ENCODE data around the gene THSD4. TPM values are rescaled to one million over a fixed set of nuclear protein-coding genes. Genes with fewer than 3 reads are reported as not detected.

The THSD4 gene
- total RNA-seq, 4 donors from 2014 or later: 10.7 to 59.5 (median 49.0) TPM

GRCh38 chr15:71607383-71607782 lies 492.1 kb downstream of the THSD4 start:
- no peak overlapping the region for H3K4me3 ChIP-seq
- H3K27me3 ChIP-seq: no peaks in the 10 kb centered on the region
- H3K4me1 ChIP-seq: no peaks in the 10 kb centered on the region
- H3K27ac ChIP-seq: no peak overlapping the region
- H3K9me3 ChIP-seq: no peaks in the 10 kb centered on the region
- TF ChIP-seq CTCF (IDR thresholded peaks at IDR 0.05) (no peak), POLR2A (IDR thresholded peaks at IDR 0.05) (no peak)
- H3K36me3 ChIP-seq: no peaks in the 10 kb centered on the region
- DNase-seq: no peak

- Histone ChIP-seq H3K27me3 (no peaks in the 10 kb centered on the region), H3K27ac (no peak overlapping the region), H3K4me1 (no peaks in the 10 kb centered on the region), H3K9me3 (no peaks in the 10 kb centered on the region), H3K4me3 (no peak overlapping the region), H3K36me3 (no peaks in the 10 kb centered on the region)
- no peak for DNase-seq
- TF ChIP-seq POLR2A (IDR thresholded peaks at IDR 0.05) (no peak), CTCF (IDR thresholded peaks at IDR 0.05) (no peak)
Observed at GRCh38 chr15:71610728-71611552, 495.7 kb downstream of the THSD4 start.

GRCh38 chr15:71611553-71612396 lies 496.5 kb downstream of the THSD4 start:
- no peaks in the 10 kb centered on the region for H3K27me3 ChIP-seq
- peak in 1 of 3 donors; percentile 53 for DNase-seq
- no peaks in the 10 kb centered on the region for H3K36me3 ChIP-seq
- peak overlapping the region in 1 of 4 donors; percentile 22 for H3K27ac ChIP-seq
- no peak overlapping the region for H3K4me3 ChIP-seq
- TF ChIP-seq POLR2A (IDR thresholded peaks at IDR 0.05): no peak
- TF ChIP-seq CTCF (IDR thresholded peaks at IDR 0.05): no peak
- H3K4me1 ChIP-seq: no peaks in the 10 kb centered on the region
- no peaks in the 10 kb centered on the region for H3K9me3 ChIP-seq

GRCh38 chr15:71612397-71612722 lies 497.1 kb downstream of the THSD4 start:
- Histone ChIP-seq H3K4me3 (no peak overlapping the region), H3K27me3 (no peaks in the 10 kb centered on the region), H3K27ac (no peak overlapping the region), H3K9me3 (no peaks in the 10 kb centered on the region), H3K36me3 (no peaks in the 10 kb centered on the region), H3K4me1 (no peaks in the 10 kb centered on the region)
- TF ChIP-seq CTCF (IDR thresholded peaks at IDR 0.05): no peak
- no peak for DNase-seq

GRCh38 chr15:71612869-71613268 lies 497.6 kb downstream of the THSD4 start:
- no peaks in the 10 kb centered on the region for H3K4me1 ChIP-seq
- no peaks in the 10 kb centered on the region for H3K36me3 ChIP-seq
- no peaks in the 10 kb centered on the region for H3K27me3 ChIP-seq
- DNase-seq: no peak
- no peak overlapping the region for H3K27ac ChIP-seq
- TF ChIP-seq CTCF (IDR thresholded peaks at IDR 0.05) (no peak), POLR2A (IDR thresholded peaks at IDR 0.05) (no peak)
- no peaks in the 10 kb centered on the region for H3K9me3 ChIP-seq
- no peak overlapping the region for H3K4me3 ChIP-seq
